Iris pigment epithelial cell (primary cell): ENCODE results near the gene EML4.
"Not testable (repeated sequence)": the region's sequence is repeated elsewhere in the genome, so short reads cannot be mapped to it uniquely, and the experiment has no call there.

Experiments used
- DNase-seq: peaks from one replicate; pipeline ENCODE4 v3.0.0-alpha.2; 2011; ENCODE audit warnings: low read depth

EML4 gene

GRCh38 chr2:42171396-42171980 lies 2.3 kb downstream of the EML4 start:
- DNase-seq, result peak; percentile 21

GRCh38 chr2:42172020-42172419 lies 2.9 kb downstream of the EML4 start:
- no peak for DNase-seq

- no peak for DNase-seq
Measured at GRCh38 chr2:42172566-42172965, 3.4 kb downstream of the EML4 start.

- DNase-seq, result not testable (repeated sequence)
Measured at GRCh38 chr2:42173467-42173866, 4.3 kb downstream of the EML4 start.

- no peak for DNase-seq
Measured at GRCh38 chr2:42176992-42177738, 8.0 kb downstream of the EML4 start.

GRCh38 chr2:42178335-42178734 lies 9.2 kb downstream of the EML4 start:
- no peak for DNase-seq

- no peak for DNase-seq
Measured at GRCh38 chr2:42180300-42180699, 11.1 kb downstream of the EML4 start.

GRCh38 chr2:42182654-42183308 lies 13.6 kb downstream of the EML4 start:
- peak; percentile 37 for DNase-seq

GRCh38 chr2:42183775-42184174 lies 14.6 kb downstream of the EML4 start:
- DNase-seq, result no peak

- no peak for DNase-seq
Measured at GRCh38 chr2:42184346-42184745, 15.2 kb downstream of the EML4 start.

- peak; percentile 40 for DNase-seq
Measured at GRCh38 chr2:42185220-42185921, 16.2 kb downstream of the EML4 start.

GRCh38 chr2:42186366-42186765 lies 17.2 kb downstream of the EML4 start:
- DNase-seq, result no peak

- no peak for DNase-seq
Measured at GRCh38 chr2:42186945-42187632, 17.9 kb downstream of the EML4 start.

GRCh38 chr2:42187886-42188285 lies 18.7 kb downstream of the EML4 start:
- DNase-seq, result no peak

GRCh38 chr2:42189235-42189566 lies 20.0 kb downstream of the EML4 start:
- DNase-seq, result no peak

- DNase-seq, result no peak
Measured at GRCh38 chr2:42190191-42190590, 21.0 kb downstream of the EML4 start.

GRCh38 chr2:42191285-42192009 lies 22.3 kb downstream of the EML4 start:
- DNase-seq, result no peak

GRCh38 chr2:42192010-42192373 lies 22.8 kb downstream of the EML4 start:
- no peak for DNase-seq

- DNase-seq, result no peak
Measured at GRCh38 chr2:42192652-42193566, 23.8 kb downstream of the EML4 start.

GRCh38 chr2:42193722-42194187 lies 24.6 kb downstream of the EML4 start:
- DNase-seq, result peak; percentile 78
